Mesodermal cell (in vitro differentiated cells): Measurements from ENCODE around the gene PMEL.

Experiments
- H3K27ac ChIP-seq: 2 replicates; pipeline ENCODE4 v1.7.0; 2013; ENCODE audit warnings: mild to moderate bottlenecking, low read depth, low read length, moderate library complexity; ENCODE audit not compliant: severe bottlenecking
- H3K36me3 ChIP-seq: 2 replicates; pipeline ENCODE4 v1.7.1; 2013; ENCODE audit warnings: mild to moderate bottlenecking, low read length, moderate library complexity; ENCODE audit not compliant: control insufficient read depth, insufficient read depth
- H3K4me1 ChIP-seq: one replicate; pipeline ENCODE4 v1.7.1; 2013; ENCODE audit warnings: mild to moderate bottlenecking, low read length; ENCODE audit not compliant: insufficient read depth, control insufficient read depth, poor library complexity, severe bottlenecking
- H3K4me3 ChIP-seq: 2 replicates; pipeline ENCODE4 v1.7.0; 2013; ENCODE audit warnings: low read length, control low read depth, mild to moderate bottlenecking; ENCODE audit not compliant: insufficient read depth, poor library complexity, severe bottlenecking; ENCODE audit errors: extremely low read depth
- H3K9me3 ChIP-seq: 2 replicates; pipeline ENCODE4 v1.7.1; 2013; ENCODE audit warnings: mild to moderate bottlenecking, low read length, moderate library complexity; ENCODE audit not compliant: control insufficient read depth
- WGBS, 2 experiments: methylation state at CpG; one replicate each; pipeline ENCODE4 v1.1.5; 2013; ENCODE audit warnings: missing lambda C conversion rate in 2 of 2; ENCODE audit not compliant: insufficient coverage in 2 of 2; 5-methylcytosine and 5-hydroxymethylcytosine counted together

Gene PMEL

GRCh38 chr12:55942055-55942454 lies 23.8 kb downstream of the PMEL start:
- Histone ChIP-seq H3K9me3 (no peaks in the 10 kb centered on the region), H3K4me3 (no peak overlapping the region), H3K27ac (no peak overlapping the region), H3K4me1 (no peaks in the 10 kb centered on the region), H3K36me3 (peaks cover 67% of the 10 kb centered on the region)
- 92 to 96% methylated on average over 3 of the region's 4 CpGs for WGBS, 2 experiments

- Histone ChIP-seq H3K4me3 (no peak overlapping the region), H3K27ac (no peak overlapping the region), H3K36me3 (peaks cover 59% of the 10 kb centered on the region), H3K9me3 (no peaks in the 10 kb centered on the region), H3K4me1 (peaks cover 7% of the 10 kb centered on the region)
- 25 to 32% methylated on average over 13 to 18 of the region's 18 CpGs for WGBS, 2 experiments
These were observed 25.6 kb downstream of the PMEL start for GRCh38 chr12:55940065-55940732.

GRCh38 chr12:55938826-55939501 lies 26.9 kb downstream of the PMEL start:
- Histone ChIP-seq H3K4me3 (no peak overlapping the region), H3K27ac (no peak overlapping the region), H3K9me3 (no peaks in the 10 kb centered on the region), H3K4me1 (peaks cover 8% of the 10 kb centered on the region), H3K36me3 (peaks cover 47% of the 10 kb centered on the region)
- 95 to 97% methylated on average over 4 to 8 of the region's 8 CpGs for WGBS, 2 experiments

- Histone ChIP-seq H3K9me3 (no peaks in the 10 kb centered on the region), H3K4me1 (peaks cover 15% of the 10 kb centered on the region), H3K36me3 (peaks cover 45% of the 10 kb centered on the region), H3K27ac (no peak overlapping the region), H3K4me3 (no peak overlapping the region)
- 100% methylated on average over 1 of the region's 2 CpGs; no CpG with 5 or more reads in 1 of the 2 experiments for WGBS, 2 experiments
These were observed 27.9 kb downstream of the PMEL start for GRCh38 chr12:55937981-55938380.

GRCh38 chr12:55935738-55936151 lies 30.1 kb downstream of the PMEL start:
- no peak overlapping the region for H3K4me3 ChIP-seq
- WGBS, 2 experiments = 94 to 95% methylated on average over 17 to 23 of the region's 26 CpGs
- no peak overlapping the region for H3K27ac ChIP-seq
- peaks cover 29% of the 10 kb centered on the region for H3K36me3 ChIP-seq
- H3K9me3 ChIP-seq = no peaks in the 10 kb centered on the region
- peaks cover 28% of the 10 kb centered on the region for H3K4me1 ChIP-seq

GRCh38 chr12:55934773-55935172 lies 31.1 kb downstream of the PMEL start:
- Histone ChIP-seq H3K9me3 (no peaks in the 10 kb centered on the region), H3K4me3 (no peak overlapping the region), H3K27ac (no peak overlapping the region), H3K4me1 (peaks cover 32% of the 10 kb centered on the region), H3K36me3 (peaks cover 24% of the 10 kb centered on the region)
- 71 to 100% methylated on average over 1 of the region's 1 CpG for WGBS, 2 experiments

- no peak overlapping the region for H3K4me3 ChIP-seq
- no CpG with 5 or more reads among the region's 1 CpG for WGBS, 2 experiments
- H3K9me3 ChIP-seq = no peaks in the 10 kb centered on the region
- peaks cover 39% of the 10 kb centered on the region for H3K4me1 ChIP-seq
- H3K36me3 ChIP-seq = peaks cover 18% of the 10 kb centered on the region
- no peak overlapping the region for H3K27ac ChIP-seq
These were observed 31.8 kb downstream of the PMEL start for GRCh38 chr12:55933799-55934742.

- H3K4me1 ChIP-seq = peaks cover 42% of the 10 kb centered on the region
- peak overlapping the region; percentile 62 for H3K4me3 ChIP-seq
- WGBS, 2 experiments = 83 to 91% methylated on average over 3 of the region's 7 CpGs
These were observed 32.6 kb downstream of the PMEL start for GRCh38 chr12:55933169-55933798.

GRCh38 chr12:55932551-55932910 lies 33.3 kb downstream of the PMEL start:
- WGBS, 2 experiments = 45 to 83% methylated on average over 2 of the region's 4 CpGs
- H3K36me3 ChIP-seq = peaks cover 5% of the 10 kb centered on the region
- peaks cover 42% of the 10 kb centered on the region for H3K4me1 ChIP-seq
- H3K27ac ChIP-seq = peak overlapping the region; percentile 65
- no peaks in the 10 kb centered on the region for H3K9me3 ChIP-seq
- peak overlapping the region; percentile 62 for H3K4me3 ChIP-seq

More at GRCh38 chr12:55933169-55933798, 32.6 kb downstream of the PMEL start:
- Histone ChIP-seq H3K27ac (peak overlapping the region; percentile 65), H3K9me3 (no peaks in the 10 kb centered on the region), H3K36me3 (peaks cover 10% of the 10 kb centered on the region)
